Caco-2 (cell line): ENCODE data around the gene CARD9. TPM values are rescaled to one million over a fixed set of nuclear protein-coding genes. Genes with fewer than 3 reads are reported as not detected.

Experiments used
- Bru-seq: library from RNA; stranded (reverse); fragments of 400-500 nt; gene quantifications from one replicate; lab custom pipeline; 2021; lab: Mats Ljungman, UMichigan
- BruChase-seq, 2 experiments: library from RNA; stranded (reverse); fragments of 400-500 nt; gene quantifications; one replicate each; lab custom pipeline; 2021; lab: Mats Ljungman, UMichigan
- BruUV-seq: library from RNA; stranded (reverse); fragments of 400-500 nt; replicated peaks from 2 replicates; lab custom pipeline; 2021; lab: Mats Ljungman, UMichigan
- CTCF ChIA-PET: fragments of 300-600 bp; sonication (Branson Sonifier 250); formaldehyde crosslinking; loops from one replicate; lab custom pipeline; 2022; ENCODE audit warnings: antibody characterized with exemption; lab: Charles Lee
- POLR2A ChIA-PET: fragments of 300-600 bp; sonication (Branson Sonifier 250); formaldehyde crosslinking; loops from one replicate; lab custom pipeline; 2022; ENCODE audit warnings: antibody characterized with exemption; lab: Charles Lee
- DNase-seq, 2 experiments: peaks; one replicate each; pipeline versions ENCODE4 v3.0.0 to v3.0.0-alpha.2; 2020 to 2022
- H3K27me3 ChIP-seq: replicated peaks from 2 replicates; pipeline ENCODE4 v1.6.0; 2011; ENCODE audit warnings: low read length; ENCODE audit not compliant: control insufficient read depth, insufficient read depth
- H3K36me3 ChIP-seq: 2 replicates; pipeline ENCODE4 v1.5.1; 2011; ENCODE audit warnings: low read length; ENCODE audit not compliant: control insufficient read depth, insufficient read depth
- H3K4me1 ChIP-seq: fragments of 250-450 bp; sonication (Bioruptor Pico); 2 replicates; pipeline ENCODE4 v1.5.1; 2020; ENCODE audit warnings: mild to moderate bottlenecking
- H3K4me3 ChIP-seq: 2 replicates; pipeline ENCODE4 v1.5.1; 2011; ENCODE audit warnings: low read depth, mild to moderate bottlenecking, control low read depth, low read length
- H3K9me3 ChIP-seq: fragments of 250-450 bp; sonication (Bioruptor Pico); 2 replicates; pipeline ENCODE4 v1.5.1; 2020; ENCODE audit warnings: mild to moderate bottlenecking, moderate library complexity
- H3K27ac Mint-ChIP-seq: one replicate; pipeline ENCODE4 v1.8.0; 2022; ENCODE audit warnings: mixed read lengths; ENCODE audit not compliant: unreplicated experiment
- H3K27me3 Mint-ChIP-seq: one replicate; pipeline ENCODE4 v1.8.0; 2022; ENCODE audit warnings: mixed read lengths; ENCODE audit not compliant: insufficient read depth, unreplicated experiment
- H3K36me3 Mint-ChIP-seq: one replicate; pipeline ENCODE4 v1.8.0; 2022; ENCODE audit warnings: mild to moderate bottlenecking, mixed read lengths; ENCODE audit not compliant: insufficient read depth, unreplicated experiment
- H3K4me1 Mint-ChIP-seq: one replicate; pipeline ENCODE4 v1.8.0; 2022; ENCODE audit warnings: low read depth, mixed read lengths; ENCODE audit not compliant: unreplicated experiment
- H3K4me3 Mint-ChIP-seq: one replicate; pipeline ENCODE4 v1.8.0; 2022; ENCODE audit warnings: mild to moderate bottlenecking, moderate library complexity, mixed read lengths; ENCODE audit not compliant: unreplicated experiment
- H3K9me3 Mint-ChIP-seq: one replicate; pipeline ENCODE4 v1.8.0; 2022; ENCODE audit warnings: mixed read lengths; ENCODE audit not compliant: unreplicated experiment
- intact Hi-C: fragments of 100-400 bp; cut with micrococcal nuclease; formaldehyde crosslinking; loops from one replicate; pipeline ENCODE4 v1.10.0; 2022; ENCODE audit not compliant: unreplicated experiment
- long read RNA-seq: library from polyadenylated mRNA; stranded (forward); transcript quantifications from one replicate; pipeline ENCODE4 v2.0.0, GENCODE V29; 2022
- total RNA-seq: library from RNA; stranded (reverse); gene quantifications from 2 replicates; pipeline ENCODE4 v1.2.3, GENCODE V29; 2022
- TF ChIP-seq, protein P1 (sequence below), 2 experiments: fragments of 200-600 bp in 1 of 2; IDR thresholded peaks; 1 replicate in 1 of 2; 2 replicates in 1 of 2; pipeline versions ENCODE4 v1.5.1 to v1.8.0; 2011 to 2022; ENCODE audit warnings: antibody characterized with exemption in 1 of 2, control low read depth in 1 of 2, inconsistent platforms in 1 of 2, low read depth in 1 of 2, low read length in 1 of 2, mild to moderate bottlenecking in 1 of 2, moderate library complexity in 1 of 2; ENCODE audit not compliant: insufficient read depth in 1 of 2, severe bottlenecking in 1 of 2, unreplicated experiment in 1 of 2

CARD9 gene, protein sequence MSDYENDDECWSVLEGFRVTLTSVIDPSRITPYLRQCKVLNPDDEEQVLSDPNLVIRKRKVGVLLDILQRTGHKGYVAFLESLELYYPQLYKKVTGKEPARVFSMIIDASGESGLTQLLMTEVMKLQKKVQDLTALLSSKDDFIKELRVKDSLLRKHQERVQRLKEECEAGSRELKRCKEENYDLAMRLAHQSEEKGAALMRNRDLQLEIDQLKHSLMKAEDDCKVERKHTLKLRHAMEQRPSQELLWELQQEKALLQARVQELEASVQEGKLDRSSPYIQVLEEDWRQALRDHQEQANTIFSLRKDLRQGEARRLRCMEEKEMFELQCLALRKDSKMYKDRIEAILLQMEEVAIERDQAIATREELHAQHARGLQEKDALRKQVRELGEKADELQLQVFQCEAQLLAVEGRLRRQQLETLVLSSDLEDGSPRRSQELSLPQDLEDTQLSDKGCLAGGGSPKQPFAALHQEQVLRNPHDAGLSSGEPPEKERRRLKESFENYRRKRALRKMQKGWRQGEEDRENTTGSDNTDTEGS
- total RNA-seq (1.7 and 2.6 TPM in 2 replicates), Bru-seq, nascent RNA (percentile 26 among the genes with signal in this experiment), BruChase-seq, experiment 1, labeled RNA remaining after a 2-hour chase (percentile 33 among the genes with signal in this experiment), BruChase-seq, experiment 2, labeled RNA remaining after a 6-hour chase (percentile 41 among the genes with signal in this experiment)
- long read RNA-seq, partial matches to known transcripts, result 2 of 6 reads
- long read RNA-seq, other reads (novel, unspliced or antisense), result 4 of 6 reads

DNA sequence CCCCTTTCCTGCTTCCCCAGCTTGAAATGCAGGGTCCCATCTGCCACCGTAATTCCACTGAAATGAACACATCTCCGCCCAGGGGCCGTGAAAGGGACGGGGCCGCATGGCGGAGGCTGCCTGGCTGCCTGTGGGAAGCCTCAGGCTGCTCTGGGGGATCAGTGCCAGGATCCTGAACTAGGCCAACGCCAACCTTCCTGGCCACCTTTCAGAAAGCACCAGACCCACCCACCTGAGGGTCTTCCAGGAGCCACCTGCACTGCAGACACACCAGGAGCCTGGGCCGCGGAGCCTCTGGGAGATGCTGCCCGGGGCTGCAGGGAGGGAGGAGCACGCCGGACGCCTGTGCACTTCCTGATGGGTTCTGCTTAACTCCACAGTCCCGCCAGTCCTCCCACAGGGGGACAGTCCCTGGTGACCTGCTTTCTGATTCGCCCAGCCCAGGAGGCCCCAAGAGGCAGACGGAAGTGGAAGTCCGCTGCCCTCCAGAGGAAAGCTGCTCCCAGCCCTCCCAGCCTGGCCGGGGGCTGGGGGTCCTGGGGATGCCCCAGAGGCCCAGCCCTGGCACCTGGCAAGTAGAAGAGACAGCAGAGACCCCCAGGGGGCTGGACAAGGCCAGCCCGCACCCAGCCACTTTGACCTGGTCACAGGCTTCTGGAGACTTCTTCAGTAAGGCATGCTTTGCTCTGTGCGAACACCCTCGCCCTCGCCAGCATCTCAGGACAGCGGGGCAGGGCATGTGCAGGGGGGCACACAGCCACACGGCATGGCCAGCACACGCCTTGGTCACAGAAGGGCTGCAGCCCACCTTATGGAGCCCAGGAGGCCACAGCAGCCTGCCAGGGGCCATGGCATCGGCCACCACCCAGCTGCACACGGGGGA is at the start of gene CARD9:
TSS of gene CARD9 (minus strand) at position 370 of the 883 bp plus-strand sequence. CDS start 1,591 bp downstream, outside the sequence.
- ChIA-PET CTCF (interaction anchor here (1.0 to 1.9 kb wide), 2 partner anchors 10 kb away, joined by 4 to 11 read pairs; partner anchors contain the start of gene DNLZ), POLR2A (interaction anchor here (1.9 kb wide), 1 partner anchor 11 kb away, joined by 11 read pairs; no protein-coding TSS in a partner anchor)
- no peaks in the 10 kb centered on the region for H3K27me3 ChIP-seq
- BruUV-seq, result no TSS peak
- no peaks in the 10 kb centered on the region for H3K36me3 ChIP-seq
- peaks cover 20% of the 10 kb centered on the region for H3K4me1 ChIP-seq
- Mint-ChIP-seq H3K36me3 (peaks cover 43% of the 10 kb centered on the region), H3K9me3 (no peaks in the 10 kb centered on the region), H3K27me3 (no peaks in the 10 kb centered on the region), H3K4me1 (peaks cover 7% of the 10 kb centered on the region), H3K27ac (peak within 1 kb of the TSS; percentile 76), H3K4me3 (peak within 1 kb of the TSS; percentile 29)
- H3K4me3 ChIP-seq, result no peak within 1 kb of the TSS
- H3K9me3 ChIP-seq, result no peaks in the 10 kb centered on the region
- no peak for DNase-seq
- intact Hi-C loops, result no loop called here
- TF ChIP-seq, protein P1, sequence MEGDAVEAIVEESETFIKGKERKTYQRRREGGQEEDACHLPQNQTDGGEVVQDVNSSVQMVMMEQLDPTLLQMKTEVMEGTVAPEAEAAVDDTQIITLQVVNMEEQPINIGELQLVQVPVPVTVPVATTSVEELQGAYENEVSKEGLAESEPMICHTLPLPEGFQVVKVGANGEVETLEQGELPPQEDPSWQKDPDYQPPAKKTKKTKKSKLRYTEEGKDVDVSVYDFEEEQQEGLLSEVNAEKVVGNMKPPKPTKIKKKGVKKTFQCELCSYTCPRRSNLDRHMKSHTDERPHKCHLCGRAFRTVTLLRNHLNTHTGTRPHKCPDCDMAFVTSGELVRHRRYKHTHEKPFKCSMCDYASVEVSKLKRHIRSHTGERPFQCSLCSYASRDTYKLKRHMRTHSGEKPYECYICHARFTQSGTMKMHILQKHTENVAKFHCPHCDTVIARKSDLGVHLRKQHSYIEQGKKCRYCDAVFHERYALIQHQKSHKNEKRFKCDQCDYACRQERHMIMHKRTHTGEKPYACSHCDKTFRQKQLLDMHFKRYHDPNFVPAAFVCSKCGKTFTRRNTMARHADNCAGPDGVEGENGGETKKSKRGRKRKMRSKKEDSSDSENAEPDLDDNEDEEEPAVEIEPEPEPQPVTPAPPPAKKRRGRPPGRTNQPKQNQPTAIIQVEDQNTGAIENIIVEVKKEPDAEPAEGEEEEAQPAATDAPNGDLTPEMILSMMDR (IDR thresholded peaks at IDR 0.05; ENCODE audit: insufficient read depth in 1 of 2, low read depth in 1 of 2, low read length in 1 of 2, severe bottlenecking in 1 of 2, unreplicated experiment in 1 of 2), result no peak

DNA sequence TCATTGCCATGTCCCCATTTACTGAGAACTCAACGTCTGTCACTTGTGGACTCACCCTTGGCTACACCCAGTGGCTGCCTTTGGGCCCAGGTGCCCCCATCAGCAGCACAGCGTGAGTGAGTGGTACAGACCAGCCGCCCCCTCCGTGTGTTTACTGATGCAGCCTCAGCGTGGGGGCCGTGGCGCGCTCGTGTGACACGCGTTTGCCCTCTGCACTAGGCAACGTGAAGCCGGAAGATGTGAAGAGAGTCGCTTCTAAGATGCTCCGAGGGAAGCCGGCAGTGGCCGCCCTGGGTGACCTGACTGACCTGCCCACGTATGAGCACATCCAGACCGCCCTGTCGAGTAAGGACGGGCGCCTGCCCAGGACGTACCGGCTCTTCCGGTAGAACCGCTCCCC is 49.4 kb upstream of the CARD9 start:
- BruUV-seq, result no TSS peak
- CTCF ChIA-PET, result interaction anchor here (0.6 kb wide), 1 partner anchor 22 kb away, joined by 3 read pairs; no protein-coding TSS in a partner anchor

More for the DNA sequence above, 49.4 kb upstream of the CARD9 start:
- Histone ChIP-seq H3K9me3 (no peaks in the 10 kb centered on the region), H3K36me3 (peaks cover 3% of the 10 kb centered on the region; the same call in 1 of the 2 replicates), H3K27me3 (no peaks in the 10 kb centered on the region), H3K4me1 (no peaks in the 10 kb centered on the region), H3K4me3 (no peak overlapping the region)
- H3K27me3 Mint-ChIP-seq, result no peaks in the 10 kb centered on the region
- H3K4me3 Mint-ChIP-seq, result no peak overlapping the region
- TF ChIP-seq, protein P1 (IDR thresholded peaks at IDR 0.05; ENCODE audit: insufficient read depth in 1 of 2, low read depth in 1 of 2, low read length in 1 of 2, severe bottlenecking in 1 of 2, unreplicated experiment in 1 of 2), result no peak
- intact Hi-C loops, result no loop called here
- H3K4me1 Mint-ChIP-seq, result no peaks in the 10 kb centered on the region
- no peak overlapping the region for H3K27ac Mint-ChIP-seq
- peaks cover 88% of the 10 kb centered on the region for H3K36me3 Mint-ChIP-seq
- POLR2A ChIA-PET, result no interaction called here
- no peaks in the 10 kb centered on the region for H3K9me3 Mint-ChIP-seq
- DNase-seq, result no peak
